Measurements from ENCODE around the gene MEF2A.

- TF ChIP-seq CTCF (IDR thresholded peaks at IDR 0.05 in 2 of 3, conservative IDR thresholded peaks at IDR 0.05 in 1 of 3; ENCODE audit: borderline replicate concordance in 1 of 3, insufficient read depth in 1 of 3, low read depth in 2 of 3, low read length in 2 of 3) (no peak), SRF (IDR thresholded peaks at IDR 0.05; ENCODE audit: low read depth) (no peak), JUND (IDR thresholded peaks at IDR 0.05) (no peak), ZFX (IDR thresholded peaks at IDR 0.05) (no peak), POLR2A (IDR thresholded peaks at IDR 0.05; ENCODE audit: borderline replicate concordance, extremely low read depth, insufficient read depth, insufficient read length) (no peak), CEBPB (IDR thresholded peaks at IDR 0.05; ENCODE audit: low read depth) (no peak), MAX (IDR thresholded peaks at IDR 0.05) (no peak), EZH2 (IDR thresholded peaks at IDR 0.05) (no peak), SP1 (IDR thresholded peaks at IDR 0.05; ENCODE audit: low read depth) (no peak), SIN3A (IDR thresholded peaks at IDR 0.05; ENCODE audit: low read depth) (no peak), ELF1 (IDR thresholded peaks at IDR 0.05; ENCODE audit: borderline replicate concordance, low read depth) (no peak), POLR2AphosphoS5 (IDR thresholded peaks at IDR 0.05; ENCODE audit: low read depth, low read length) (no peak), ZNF274 (IDR thresholded peaks at IDR 0.05; ENCODE audit: low read depth, low read length) (no peak)
Measured at GRCh38 chr15:99558084-99558483, 7.7 kb upstream of the MEF2A start.
